ENCODE results near the gene XIRP2. TPM values are rescaled to one million over a fixed set of nuclear protein-coding genes. Genes with fewer than 3 reads are reported as not detected.

XIRP2 gene
- total and polyA plus RNA-seq, 2 of the 8 experiments (the other 6 are each of a cell fraction or from before 2014, with no cell fraction given): 0.11 TPM; not detected in 1

GRCh38 chr2:167057446-167057845 is 169.2 kb downstream of the XIRP2 start:
- H3K23ac ChIP-seq (ENCODE audit: insufficient read length): no peak overlapping the region
- no peak overlapping the region for H2AFZ ChIP-seq (ENCODE audit: low read length)
- TF ChIP-seq MAX (IDR thresholded peaks at IDR 0.05) (no peak), SP4 (IDR thresholded peaks at IDR 0.05; ENCODE audit: low read length) (no peak), HDAC6 (IDR thresholded peaks at IDR 0.05; ENCODE audit: low read depth, low read length) (no peak), KDM4A (IDR thresholded peaks at IDR 0.05; ENCODE audit: low read depth, low read length, severe bottlenecking) (no peak), SIX5 (IDR thresholded peaks at IDR 0.05; ENCODE audit: low read depth, low read length) (no peak), KDM1A (IDR thresholded peaks at IDR 0.05; ENCODE audit: borderline replicate concordance, low read length) (no peak), CTCF (IDR thresholded peaks at IDR 0.05; ENCODE audit: control extremely low read depth in 1 of 3, insufficient read depth in 1 of 3, low read depth in 1 of 3, low read length in 3 of 3) (no peak), ATF2 (IDR thresholded peaks at IDR 0.05; ENCODE audit: low read length) (no peak), SIN3A (conservative IDR thresholded peaks at IDR 0.05 in 1 of 2, IDR thresholded peaks at IDR 0.05 in 1 of 2; ENCODE audit: low read depth in 1 of 2, low read length in 2 of 2) (no peak), CBX5 (IDR thresholded peaks at IDR 0.05; ENCODE audit: low read depth, low read length) (no peak)
- H3K27me3 ChIP-seq (replicated peaks in 1 of 4; ENCODE audit: control insufficient read depth in 3 of 4, extremely low read depth in 1 of 4, insufficient read depth in 3 of 4, low read length in 3 of 4): no peaks in the 10 kb centered on the region
- H4K20me1 ChIP-seq (replicated peaks in 1 of 2; ENCODE audit: control insufficient read depth in 1 of 2, insufficient read depth in 2 of 2, low read length in 2 of 2): no peaks in the 10 kb centered on the region
- H3K9ac ChIP-seq (replicated peaks in 1 of 4; ENCODE audit: extremely low read depth in 1 of 4, low read depth in 3 of 4, low read length in 3 of 4): no peak overlapping the region
- no peak overlapping the region for H3K4ac ChIP-seq (replicated peaks; ENCODE audit: insufficient read length, low read depth, low read length)
- H3K56ac ChIP-seq (replicated peaks; ENCODE audit: insufficient read length, low read depth, low read length): no peak overlapping the region
- no peaks in the 10 kb centered on the region for H3K23me2 ChIP-seq (ENCODE audit: low read depth, low read length)
- H3K14ac ChIP-seq (ENCODE audit: insufficient read length): no peak overlapping the region
- FAIRE-seq (no peak), DNase-seq (ENCODE audit: low read depth in 1 of 2, low spot score in 2 of 2) (no peak)
- H3K4me2 ChIP-seq (ENCODE audit: insufficient read depth in 1 of 2, low read depth in 2 of 2, low read length in 2 of 2): no peak overlapping the region
- H3K36me3 ChIP-seq (ENCODE audit: control insufficient read depth in 2 of 4, insufficient read depth in 4 of 4, low read length in 3 of 4): no peaks in the 10 kb centered on the region
- H2BK120ac ChIP-seq (replicated peaks; ENCODE audit: low read depth, low read length): no peak overlapping the region
- H4K91ac ChIP-seq (replicated peaks; ENCODE audit: insufficient read length, low read length): no peak overlapping the region
- H3K79me1 ChIP-seq (ENCODE audit: low read depth, low read length): no peaks in the 10 kb centered on the region
- no peak overlapping the region for H3K4me3 ChIP-seq (ENCODE audit: extremely low read depth in 1 of 4, insufficient read depth in 2 of 4, low read depth in 3 of 4, low read length in 4 of 4)
- H3K18ac ChIP-seq (ENCODE audit: extremely low read depth, low read length): no peak overlapping the region
- ChIA-PET CTCF (ENCODE audit: partially characterized antibody) (no interaction called here), POLR2A (ENCODE audit: partially characterized antibody) (no interaction called here)
- no peak overlapping the region for H2AK5ac ChIP-seq (ENCODE audit: low read depth, low read length)
- H2BK12ac ChIP-seq (ENCODE audit: low read depth, low read length): no peak overlapping the region
- no peak overlapping the region for H2BK15ac ChIP-seq (ENCODE audit: low read length)
- no peak overlapping the region for H3K27ac ChIP-seq (ENCODE audit: low read depth, low read length)
- H3K9me3 ChIP-seq (ENCODE audit: insufficient read depth in 2 of 2, low read depth in 1 of 2, low read length in 1 of 2): no peaks in the 10 kb centered on the region
- 88% methylated on average over 4 of the region's 4 CpGs; no CpG with 5 or more reads in 1 of the 2 experiments for WGBS, 2 experiments (ENCODE audit: extremely low coverage in 1 of 2, insufficient coverage in 1 of 2, insufficient read length in 1 of 2, insufficient replicate concordance in 2 of 2, low coverage in 1 of 2, low lambda C conversion rate in 2 of 2, missing lambda C conversion rate in 1 of 2)
- no peaks in the 10 kb centered on the region for H3K4me1 ChIP-seq (replicated peaks in 1 of 4; ENCODE audit: control insufficient read depth in 3 of 4, insufficient read depth in 4 of 4, low read length in 3 of 4)
- H4K5ac ChIP-seq (ENCODE audit: insufficient read length, low read depth, low read length): no peak overlapping the region
- H4K8ac ChIP-seq (ENCODE audit: extremely low read depth, insufficient read depth, low read length): no peak overlapping the region
- no peak overlapping the region for H2BK20ac ChIP-seq (ENCODE audit: low read length)
- H2BK5ac ChIP-seq (ENCODE audit: low read depth, low read length): no peak overlapping the region
- no peaks in the 10 kb centered on the region for H3K79me2 ChIP-seq (ENCODE audit: control insufficient read depth in 1 of 2, insufficient read depth in 2 of 2, low read length in 2 of 2)

Data from H1 (cell line).